ENCODE data around the gene STARD8.

The STARD8 gene

GRCh38 chrX:68690936-68691501, 43.6 kb downstream of the STARD8 start:
- Histone ChIP-seq H3K36me3 (replicated peaks; ENCODE audit: low read depth, low read length) (no peaks in the 10 kb centered on the region), H4K20me1 (ENCODE audit: insufficient read depth, low read length) (no peaks in the 10 kb centered on the region), H3K27me3 (ENCODE audit: low read depth, low read length) (peaks cover 12% of the 10 kb centered on the region), H3K79me2 (ENCODE audit: low read length) (no peaks in the 10 kb centered on the region), H3K4me3 (ENCODE audit: low read length) (no peak overlapping the region), H3K9ac (ENCODE audit: low read length) (no peak overlapping the region), H3K4me1 (ENCODE audit: low read length) (peaks cover 6% of the 10 kb centered on the region; the same call in 1 of the 2 replicates), H3K27ac (ENCODE audit: low read length) (no peak overlapping the region), H2AFZ (ENCODE audit: low read depth, low read length) (no peak overlapping the region), H3K4me2 (ENCODE audit: low read length) (no peak overlapping the region), H3K9me3 (ENCODE audit: insufficient read depth, low read length) (no peaks in the 10 kb centered on the region)
- TF ChIP-seq EZH2phosphoT487 (IDR thresholded peaks at IDR 0.05; ENCODE audit: low read depth) (no peak), CTCF (IDR thresholded peaks at IDR 0.05; ENCODE audit: low read depth, low read length) (no peak)

DNA sequence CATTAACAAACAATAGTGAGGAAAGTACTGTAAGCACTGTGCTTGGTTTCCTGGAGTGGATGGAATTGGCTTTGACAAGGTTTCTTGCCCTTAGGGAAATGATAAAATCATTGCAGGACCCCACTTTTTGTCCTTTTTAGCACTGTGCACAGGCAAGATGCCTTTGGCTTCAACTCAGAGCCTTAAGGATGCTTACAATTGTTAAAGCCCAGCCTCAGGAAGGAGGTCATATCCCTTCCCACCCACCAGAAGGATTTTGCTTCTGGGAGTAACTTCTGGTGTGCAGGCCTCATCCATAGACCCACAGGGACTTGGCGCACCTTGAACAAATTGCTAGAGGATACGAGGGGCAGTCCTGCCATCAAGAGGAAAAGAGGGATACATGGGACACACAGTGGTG, 44.5 kb downstream of the STARD8 start:
- Histone ChIP-seq H2AFZ (ENCODE audit: low read depth, low read length) (no peak overlapping the region), H4K20me1 (ENCODE audit: insufficient read depth, low read length) (no peaks in the 10 kb centered on the region), H3K79me2 (ENCODE audit: low read length) (no peaks in the 10 kb centered on the region), H3K4me1 (ENCODE audit: low read length) (peaks cover 6% of the 10 kb centered on the region; the same call in 1 of the 2 replicates), H3K9ac (ENCODE audit: low read length) (no peak overlapping the region), H3K27ac (ENCODE audit: low read length) (no peak overlapping the region), H3K4me2 (ENCODE audit: low read length) (no peak overlapping the region), H3K27me3 (ENCODE audit: low read depth, low read length) (peaks cover 12% of the 10 kb centered on the region), H3K36me3 (replicated peaks; ENCODE audit: low read depth, low read length) (no peaks in the 10 kb centered on the region), H3K9me3 (ENCODE audit: insufficient read depth, low read length) (no peaks in the 10 kb centered on the region), H3K4me3 (ENCODE audit: low read length) (no peak overlapping the region)
- TF ChIP-seq CTCF (IDR thresholded peaks at IDR 0.05; ENCODE audit: low read depth, low read length) (no peak), EZH2phosphoT487 (IDR thresholded peaks at IDR 0.05; ENCODE audit: low read depth) (no peak)

GRCh38 chrX:68692651-68693050, 45.2 kb downstream of the STARD8 start:
- H3K36me3 ChIP-seq (replicated peaks; ENCODE audit: low read depth, low read length): no peaks in the 10 kb centered on the region
- H3K9ac ChIP-seq (ENCODE audit: low read length): no peak overlapping the region
- no peaks in the 10 kb centered on the region for H3K9me3 ChIP-seq (ENCODE audit: insufficient read depth, low read length)
- H3K27me3 ChIP-seq (ENCODE audit: low read depth, low read length): peaks cover 12% of the 10 kb centered on the region
- no peak overlapping the region for H3K4me3 ChIP-seq (ENCODE audit: low read length)
- TF ChIP-seq CTCF (IDR thresholded peaks at IDR 0.05; ENCODE audit: low read depth, low read length) (no peak), EZH2phosphoT487 (IDR thresholded peaks at IDR 0.05; ENCODE audit: low read depth) (no peak)
- no peaks in the 10 kb centered on the region for H4K20me1 ChIP-seq (ENCODE audit: insufficient read depth, low read length)
- H3K79me2 ChIP-seq (ENCODE audit: low read length): no peaks in the 10 kb centered on the region
- H2AFZ ChIP-seq (ENCODE audit: low read depth, low read length): no peak overlapping the region
- peak overlapping the region; percentile 91; the same call in 1 of the 2 replicates for H3K4me2 ChIP-seq (ENCODE audit: low read length)
- H3K27ac ChIP-seq (ENCODE audit: low read length): no peak overlapping the region
- peaks cover 6% of the 10 kb centered on the region; the same call in 1 of the 2 replicates for H3K4me1 ChIP-seq (ENCODE audit: low read length)

DNA sequence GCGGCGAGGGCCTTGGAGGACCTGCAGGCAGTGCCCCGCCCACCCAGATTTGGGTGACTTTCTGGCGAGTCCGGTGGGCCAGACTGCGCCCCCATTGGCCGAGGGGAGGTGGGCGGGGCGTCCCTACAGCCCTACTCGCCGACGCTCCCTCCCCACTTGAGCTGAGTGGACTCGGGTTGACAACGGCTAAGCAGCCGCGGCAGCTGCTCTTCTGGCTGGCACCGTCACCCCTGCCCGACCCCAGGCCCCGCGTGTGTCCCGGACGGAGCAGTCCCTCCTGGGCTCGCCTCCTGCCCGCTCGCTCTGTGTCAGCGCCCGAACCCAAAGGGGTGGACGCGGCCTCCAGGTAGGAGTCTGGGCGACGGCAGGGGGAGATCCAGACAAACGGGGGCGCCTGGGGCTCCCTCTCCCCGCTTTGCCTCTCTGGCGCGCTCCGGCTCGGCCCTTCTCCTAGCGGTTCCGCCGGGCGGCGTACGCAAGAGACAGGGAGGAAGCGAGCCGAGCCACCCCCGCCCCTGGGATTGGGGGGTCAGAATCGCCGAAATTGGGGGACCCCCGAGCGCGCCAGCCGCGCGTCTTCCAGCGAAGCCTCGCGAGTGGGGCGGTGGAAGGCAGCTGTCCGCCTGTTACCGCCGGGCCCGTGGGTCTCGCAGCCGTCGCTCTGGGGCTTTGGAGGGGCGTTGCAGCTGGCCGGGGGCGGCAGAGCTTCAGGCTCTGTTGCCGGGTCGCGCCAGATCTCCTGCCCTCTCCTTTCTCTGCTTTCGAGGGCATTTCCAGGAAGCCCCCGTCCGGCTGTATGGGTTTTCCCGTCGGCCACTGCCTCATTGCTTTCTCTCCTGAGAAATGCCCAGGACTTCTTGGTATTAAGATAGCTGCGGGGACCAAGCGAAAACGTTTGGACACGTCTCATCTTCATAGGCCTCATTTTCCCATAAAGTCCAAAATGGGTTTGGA, 46.3 kb downstream of the STARD8 start:
- no peaks in the 10 kb centered on the region for H4K20me1 ChIP-seq (ENCODE audit: insufficient read depth, low read length)
- H3K27ac ChIP-seq (ENCODE audit: low read length): no peak overlapping the region
- peak overlapping the region; percentile 92 for H3K4me3 ChIP-seq (ENCODE audit: low read length)
- no peaks in the 10 kb centered on the region for H3K79me2 ChIP-seq (ENCODE audit: low read length)
- H3K4me1 ChIP-seq (ENCODE audit: low read length): peaks cover 6% of the 10 kb centered on the region; the same call in 1 of the 2 replicates
- peak overlapping the region; percentile 52 for H3K9ac ChIP-seq (ENCODE audit: low read length)
- no peaks in the 10 kb centered on the region for H3K36me3 ChIP-seq (replicated peaks; ENCODE audit: low read depth, low read length)
- H2AFZ ChIP-seq (ENCODE audit: low read depth, low read length): peak overlapping the region; percentile 73; the same call in 1 of the 2 replicates
- no peaks in the 10 kb centered on the region for H3K9me3 ChIP-seq (ENCODE audit: insufficient read depth, low read length)
- peaks cover 12% of the 10 kb centered on the region for H3K27me3 ChIP-seq (ENCODE audit: low read depth, low read length)
- H3K4me2 ChIP-seq (ENCODE audit: low read length): peak overlapping the region; percentile 91
- TF ChIP-seq EZH2phosphoT487 (IDR thresholded peaks at IDR 0.05; ENCODE audit: low read depth): no peak
- no peak for TF ChIP-seq CTCF (IDR thresholded peaks at IDR 0.05; ENCODE audit: low read depth, low read length)

Measured in OCI-LY3 (cell line).